ENCODE data around the gene VIPR2.

DNA sequence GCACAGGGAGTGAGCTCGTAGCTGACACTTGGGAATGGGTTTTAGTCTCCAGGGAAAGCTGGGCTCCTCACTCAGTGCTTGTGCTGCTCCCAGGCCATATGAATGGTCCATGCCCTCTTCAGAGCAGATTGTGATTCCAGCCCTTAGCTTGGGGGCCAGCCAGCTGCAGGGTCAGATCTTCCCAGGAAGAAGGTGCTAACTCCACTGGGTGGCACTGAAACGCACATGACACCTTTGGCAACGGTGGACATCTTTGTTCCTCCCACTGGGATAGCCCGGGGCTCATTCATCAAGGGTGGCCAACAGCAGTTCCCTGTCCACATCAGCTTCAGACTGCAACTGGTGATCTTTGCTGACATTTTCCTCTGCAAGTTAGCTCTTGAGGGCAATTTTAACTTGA is 159.1 kb downstream of the VIPR2 start:
- TF ChIP-seq, protein P1, sequence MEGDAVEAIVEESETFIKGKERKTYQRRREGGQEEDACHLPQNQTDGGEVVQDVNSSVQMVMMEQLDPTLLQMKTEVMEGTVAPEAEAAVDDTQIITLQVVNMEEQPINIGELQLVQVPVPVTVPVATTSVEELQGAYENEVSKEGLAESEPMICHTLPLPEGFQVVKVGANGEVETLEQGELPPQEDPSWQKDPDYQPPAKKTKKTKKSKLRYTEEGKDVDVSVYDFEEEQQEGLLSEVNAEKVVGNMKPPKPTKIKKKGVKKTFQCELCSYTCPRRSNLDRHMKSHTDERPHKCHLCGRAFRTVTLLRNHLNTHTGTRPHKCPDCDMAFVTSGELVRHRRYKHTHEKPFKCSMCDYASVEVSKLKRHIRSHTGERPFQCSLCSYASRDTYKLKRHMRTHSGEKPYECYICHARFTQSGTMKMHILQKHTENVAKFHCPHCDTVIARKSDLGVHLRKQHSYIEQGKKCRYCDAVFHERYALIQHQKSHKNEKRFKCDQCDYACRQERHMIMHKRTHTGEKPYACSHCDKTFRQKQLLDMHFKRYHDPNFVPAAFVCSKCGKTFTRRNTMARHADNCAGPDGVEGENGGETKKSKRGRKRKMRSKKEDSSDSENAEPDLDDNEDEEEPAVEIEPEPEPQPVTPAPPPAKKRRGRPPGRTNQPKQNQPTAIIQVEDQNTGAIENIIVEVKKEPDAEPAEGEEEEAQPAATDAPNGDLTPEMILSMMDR (IDR thresholded peaks at IDR 0.05; ENCODE audit: borderline replicate concordance, extremely low read depth, low read length, poor library complexity, severe bottlenecking): no peak
- no peak for TF ChIP-seq EZH2 (IDR thresholded peaks at IDR 0.05; ENCODE audit: borderline replicate concordance, low read depth, low read length, severe bottlenecking)
